Measurements from ENCODE around the gene PRDM15.

DNA sequence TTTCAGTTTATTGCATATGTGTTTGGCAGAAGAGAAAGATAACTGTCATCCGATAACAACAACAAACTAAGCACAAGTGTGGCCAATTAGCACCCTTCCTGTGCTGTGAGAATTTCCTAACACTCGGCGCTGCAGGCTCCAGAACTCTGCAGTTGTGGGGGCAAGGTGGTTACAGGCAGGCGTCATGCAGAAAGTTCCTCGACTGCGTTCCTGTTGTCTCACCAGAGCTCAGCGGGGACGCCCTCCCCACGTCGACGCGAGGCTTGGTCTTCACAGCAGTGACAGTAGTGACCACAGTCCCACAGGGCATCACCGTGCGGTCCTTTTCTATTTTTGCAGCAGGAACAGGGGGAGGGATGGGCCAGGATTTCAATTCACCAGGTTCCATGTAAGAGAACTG is 27.6 kb upstream of the PRDM15 start:
- TF ChIP-seq, protein P1, sequence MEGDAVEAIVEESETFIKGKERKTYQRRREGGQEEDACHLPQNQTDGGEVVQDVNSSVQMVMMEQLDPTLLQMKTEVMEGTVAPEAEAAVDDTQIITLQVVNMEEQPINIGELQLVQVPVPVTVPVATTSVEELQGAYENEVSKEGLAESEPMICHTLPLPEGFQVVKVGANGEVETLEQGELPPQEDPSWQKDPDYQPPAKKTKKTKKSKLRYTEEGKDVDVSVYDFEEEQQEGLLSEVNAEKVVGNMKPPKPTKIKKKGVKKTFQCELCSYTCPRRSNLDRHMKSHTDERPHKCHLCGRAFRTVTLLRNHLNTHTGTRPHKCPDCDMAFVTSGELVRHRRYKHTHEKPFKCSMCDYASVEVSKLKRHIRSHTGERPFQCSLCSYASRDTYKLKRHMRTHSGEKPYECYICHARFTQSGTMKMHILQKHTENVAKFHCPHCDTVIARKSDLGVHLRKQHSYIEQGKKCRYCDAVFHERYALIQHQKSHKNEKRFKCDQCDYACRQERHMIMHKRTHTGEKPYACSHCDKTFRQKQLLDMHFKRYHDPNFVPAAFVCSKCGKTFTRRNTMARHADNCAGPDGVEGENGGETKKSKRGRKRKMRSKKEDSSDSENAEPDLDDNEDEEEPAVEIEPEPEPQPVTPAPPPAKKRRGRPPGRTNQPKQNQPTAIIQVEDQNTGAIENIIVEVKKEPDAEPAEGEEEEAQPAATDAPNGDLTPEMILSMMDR (IDR thresholded peaks at IDR 0.05; ENCODE audit: low read length), result no peak
- TF ChIP-seq EZH2phosphoT487 (IDR thresholded peaks at IDR 0.05; ENCODE audit: low read length), result no peak
